MG63 (cell line): Measurements from ENCODE around the gene HOXD13. TPM values are rescaled to one million over a fixed set of nuclear protein-coding genes. Genes with fewer than 3 reads are reported as not detected.

Source experiments
- DNase-seq: peaks from one replicate; pipeline ENCODE4 v3.0.0-alpha.2; 2020
- H3K27me3 ChIP-seq: fragments of 250-450 bp; sonication (Bioruptor Pico); 2 replicates; pipeline ENCODE4 v1.5.1; 2020; ENCODE audit warnings: mild to moderate bottlenecking, moderate library complexity
- H3K36me3 ChIP-seq: fragments of 250-450 bp; sonication (Bioruptor Pico); 2 replicates; pipeline ENCODE4 v1.5.1; 2020; ENCODE audit warnings: mild to moderate bottlenecking, moderate library complexity
- H3K4me3 ChIP-seq: fragments of 250-450 bp; sonication (Bioruptor Pico); 2 replicates; pipeline ENCODE4 v1.5.1; 2020; ENCODE audit warnings: mild to moderate bottlenecking, moderate library complexity
- H3K9me3 ChIP-seq: fragments of 250-450 bp; sonication (Bioruptor Pico); 2 replicates; pipeline ENCODE4 v1.5.1; 2020; ENCODE audit warnings: mild to moderate bottlenecking, moderate library complexity
- total RNA-seq: library from RNA; depleted of rRNA; stranded (reverse); fragments of >200 nt; shearing (Covaris generic); gene quantifications from 2 replicates; pipeline ENCODE4 v1.2.3, GENCODE V29; 2014; ENCODE audit warnings: low replicate concordance; rRNA removed

HOXD13 gene
- total RNA-seq, 1 experiment from 2014 or later = 5.4 TPM

- DNase-seq = no peak
- H3K36me3 ChIP-seq = no peaks in the 10 kb centered on the region; the same call in 1 of the 2 replicates
- H3K27me3 ChIP-seq = no peaks in the 10 kb centered on the region
- no peak overlapping the region for H3K4me3 ChIP-seq
- H3K9me3 ChIP-seq = no peaks in the 10 kb centered on the region
Measured at GRCh38 chr2:176142281-176142680, 49.8 kb downstream of the HOXD13 start.

Other genes starting within 250 kb of the HOXD13 start
- gene LNPK, start 90.5 kb upstream of the HOXD13 start, total RNA-seq = 38.4 and 71.7 TPM in 2 replicates
- not detected in 2 replicates for gene EVX2, start 8.8 kb upstream of the HOXD13 start, total RNA-seq
- gene HOXD12, start 7.1 kb downstream of the HOXD13 start, total RNA-seq = not detected in 2 replicates
- gene HOXD11, start 14.6 kb downstream of the HOXD13 start, total RNA-seq = 3.6 and 9.7 TPM in 2 replicates
- 3.8 and 4.8 TPM in 2 replicates for gene HOXD10, start 24.1 kb downstream of the HOXD13 start, total RNA-seq
- 0.16 and 2.3 TPM in 2 replicates for gene HOXD9, start 30.0 kb downstream of the HOXD13 start, total RNA-seq
- 13.4 and 15.5 TPM in 2 replicates for gene HOXD8, start 37.0 kb downstream of the HOXD13 start, total RNA-seq
- 0.26 TPM in 1 of 2 replicates, not detected in the other for gene HOXD4, start 58.8 kb downstream of the HOXD13 start, total RNA-seq
- gene HOXD3, start 64.6 kb downstream of the HOXD13 start, total RNA-seq = 0.32 and 1.5 TPM in 2 replicates
- gene HOXD1, start 95.9 kb downstream of the HOXD13 start, total RNA-seq = 0.20 TPM in 1 of 2 replicates, not detected in the other
- gene MTX2, start 176.7 kb downstream of the HOXD13 start, total RNA-seq = 34.8 and 40.6 TPM in 2 replicates